Body of pancreas (tissue), 4 donors: ENCODE results near the gene PRR14. TPM values are rescaled to one million over a fixed set of nuclear protein-coding genes. Genes with fewer than 3 reads are reported as not detected.

ENCODE experiments used
- ATAC-seq: fragments of 150-250 bp; one replicate; pipeline ENCODE4 v1.9.1; 2016
- DNase-seq, 4 donors: peaks; one replicate each; pipeline ENCODE4 v3.0.0-alpha.2; 2019
- H3K27ac ChIP-seq, 4 donors: fragments of 200-600 bp; sonication (generic); 1 replicate in 3 of 4; 2 replicates in 1 of 4; pipeline versions ENCODE4 v1.5.1 to v1.6.1; 2016 to 2019; ENCODE audit warnings: mild to moderate bottlenecking in 1 of 4, mixed read lengths in 1 of 4, moderate library complexity in 1 of 4
- H3K27me3 ChIP-seq, 2 donors: fragments of 200-600 bp; sonication (generic); one replicate each; pipeline ENCODE4 v1.6.0; 2016; ENCODE audit warnings: mild to moderate bottlenecking in 1 of 2
- H3K36me3 ChIP-seq, 2 donors: fragments of 200-600 bp; sonication (generic); replicated peaks in 1 of 2; 2 replicates each; pipeline ENCODE4 v1.5.1; 2016; ENCODE audit warnings: low read depth in 2 of 2; ENCODE audit not compliant: insufficient read depth in 1 of 2
- H3K4me1 ChIP-seq: fragments of 200-600 bp; sonication (generic); one replicate; pipeline ENCODE4 v1.6.0; 2016
- H3K4me3 ChIP-seq, 2 donors: fragments of 200-600 bp; sonication (generic); 1 replicate in 1 of 2; 2 replicates in 1 of 2; pipeline ENCODE4 v1.5.1; 2016 to 2019
- H3K9me3 ChIP-seq, 3 donors: fragments of 200-600 bp; sonication (generic); 1 replicate in 2 of 3; 2 replicates in 1 of 3; pipeline ENCODE4 v1.5.1; 2016
- POLR2A ChIP-seq, 3 donors: fragments of 450-650 bp; IDR thresholded peaks; one replicate each; pipeline ENCODE4 v1.6.1; 2016; ENCODE audit warnings: antibody characterized with exemption in 3 of 3, mild to moderate bottlenecking in 2 of 3
- WGBS, 2 donors: methylation state at CpG; one replicate each; pipeline ENCODE4 v1.1.5; 2017; 5-methylcytosine and 5-hydroxymethylcytosine counted together
- intact Hi-C: fragments of 100-400 bp; cut with DNase I; formaldehyde crosslinking; loops from one replicate; pipeline ENCODE4 v1.15.1; 2023
- total RNA-seq, 2 donors: library from RNA; depleted of rRNA; stranded (reverse); fragments of >200 nt; gene quantifications; one replicate each; pipeline ENCODE4 v1.1.0, GENCODE V29; 2016
- TF ChIP-seq, protein P1 (sequence below), 7 experiments: fragments of 450-650 bp in 4 of 7; fragments of 200-600 bp in 3 of 7; sonication (generic) in 3 of 7; IDR thresholded peaks; one replicate each; pipeline ENCODE4 v1.5.1; 2016 to 2019; ENCODE audit warnings: antibody characterized with exemption in 7 of 7

PRR14 gene
- total RNA-seq, 2 donors from 2014 or later: 20.5 to 65.6 TPM

DNA sequence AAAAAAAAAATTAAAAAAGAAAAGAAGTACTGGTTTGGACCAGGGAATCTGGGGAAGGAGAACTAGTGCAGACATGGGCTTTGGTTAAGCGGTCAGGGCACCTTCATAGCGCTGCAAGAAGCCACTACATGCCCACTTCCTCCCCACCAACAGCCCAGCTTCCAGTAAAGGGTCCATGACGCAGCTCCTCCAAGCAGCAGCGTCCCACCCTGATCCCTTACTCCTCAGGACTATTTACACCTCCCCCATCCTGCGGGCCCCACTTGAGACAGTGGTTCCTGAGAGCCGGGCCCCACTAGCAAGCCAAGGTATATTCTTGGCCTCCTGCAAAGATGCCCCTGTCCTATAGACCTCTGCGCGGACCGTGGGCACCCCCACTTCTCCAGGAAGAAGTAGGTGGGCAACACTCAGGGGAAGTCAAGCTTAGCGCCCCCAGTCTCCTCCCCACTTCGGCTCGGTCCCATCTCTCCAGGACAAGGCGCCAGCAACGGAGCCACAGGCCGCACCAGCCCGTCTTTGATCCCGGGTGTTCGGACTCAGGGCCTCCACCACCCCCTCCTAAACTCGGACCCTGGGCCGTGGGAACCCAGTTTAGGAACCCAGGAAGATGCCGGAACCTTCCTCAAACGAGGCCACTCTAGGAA, 913 bp upstream of the PRR14 start:
- DNase-seq (no peak), ATAC-seq (no peak)
- Histone ChIP-seq H3K9me3 (no peaks in the 10 kb centered on the region), H3K4me3 (no peak overlapping the region), H3K27ac (peak overlapping the region; percentile 50 to 98 (median 97)), H3K36me3 (peaks cover 0 to 1% of the 10 kb centered on the region in 2 donors), H3K27me3 (no peaks in the 10 kb centered on the region), H3K4me1 (peaks cover 20% of the 10 kb centered on the region)
- intact Hi-C loops: no loop called here
- TF ChIP-seq POLR2A (IDR thresholded peaks at IDR 0.05): no peak
- TF ChIP-seq, protein P1, sequence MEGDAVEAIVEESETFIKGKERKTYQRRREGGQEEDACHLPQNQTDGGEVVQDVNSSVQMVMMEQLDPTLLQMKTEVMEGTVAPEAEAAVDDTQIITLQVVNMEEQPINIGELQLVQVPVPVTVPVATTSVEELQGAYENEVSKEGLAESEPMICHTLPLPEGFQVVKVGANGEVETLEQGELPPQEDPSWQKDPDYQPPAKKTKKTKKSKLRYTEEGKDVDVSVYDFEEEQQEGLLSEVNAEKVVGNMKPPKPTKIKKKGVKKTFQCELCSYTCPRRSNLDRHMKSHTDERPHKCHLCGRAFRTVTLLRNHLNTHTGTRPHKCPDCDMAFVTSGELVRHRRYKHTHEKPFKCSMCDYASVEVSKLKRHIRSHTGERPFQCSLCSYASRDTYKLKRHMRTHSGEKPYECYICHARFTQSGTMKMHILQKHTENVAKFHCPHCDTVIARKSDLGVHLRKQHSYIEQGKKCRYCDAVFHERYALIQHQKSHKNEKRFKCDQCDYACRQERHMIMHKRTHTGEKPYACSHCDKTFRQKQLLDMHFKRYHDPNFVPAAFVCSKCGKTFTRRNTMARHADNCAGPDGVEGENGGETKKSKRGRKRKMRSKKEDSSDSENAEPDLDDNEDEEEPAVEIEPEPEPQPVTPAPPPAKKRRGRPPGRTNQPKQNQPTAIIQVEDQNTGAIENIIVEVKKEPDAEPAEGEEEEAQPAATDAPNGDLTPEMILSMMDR (IDR thresholded peaks at IDR 0.05): no peak
- WGBS, 2 donors: 37 to 47% methylated on average over 20 to 22 of the region's 22 CpGs

DNA sequence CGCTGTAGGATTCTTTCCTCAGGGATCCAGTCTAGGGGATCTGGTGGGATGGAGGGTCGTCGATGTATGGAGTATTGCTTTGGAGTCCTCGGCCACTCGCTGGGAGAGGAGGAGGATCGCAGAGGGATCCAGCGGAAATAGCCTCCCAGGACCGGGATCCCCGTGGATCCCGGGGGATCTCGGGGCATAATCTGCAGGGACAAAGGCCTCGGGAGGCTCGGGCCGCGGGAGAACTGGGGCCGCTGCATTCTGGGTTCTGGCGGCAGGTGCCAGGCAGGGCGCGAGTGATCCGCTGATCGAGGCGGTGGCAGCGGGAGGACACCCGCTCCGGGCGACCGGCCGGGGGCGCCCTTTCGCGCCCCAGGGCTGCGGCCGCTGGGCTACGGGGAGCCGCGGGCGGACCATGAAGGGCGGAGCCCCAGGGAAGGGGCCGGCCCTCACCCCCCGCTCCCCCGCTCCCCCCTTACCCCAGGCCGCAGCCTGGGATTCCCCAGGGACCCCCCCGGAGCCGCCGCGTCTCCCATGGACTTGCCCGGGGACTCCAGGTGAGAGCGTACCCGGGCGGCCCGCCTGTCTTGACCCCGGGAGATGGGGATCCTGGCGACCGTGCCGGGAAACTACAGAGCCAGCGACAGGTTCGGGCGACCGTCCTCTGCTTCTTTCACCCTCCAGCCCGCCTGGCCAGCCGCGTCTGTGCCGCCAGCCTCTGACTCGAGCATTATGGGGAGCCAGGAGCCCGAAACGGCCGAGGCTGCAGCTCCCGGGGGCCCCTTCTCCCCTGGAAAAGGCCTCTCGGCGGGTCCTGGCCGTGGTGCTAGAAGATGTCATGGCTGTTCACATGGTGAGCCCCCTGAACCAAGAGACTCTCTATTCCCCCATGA, 604 bp downstream of the PRR14 start:
- Histone ChIP-seq H3K27ac (peak overlapping the region; percentile 92 to 98 (median 97)), H3K9me3 (no peaks in the 10 kb centered on the region), H3K4me1 (peaks cover 20% of the 10 kb centered on the region), H3K36me3 (peaks cover 0 to 8% of the 10 kb centered on the region in 2 donors), H3K4me3 (peak overlapping the region; percentile 45 to 87), H3K27me3 (no peaks in the 10 kb centered on the region)
- ATAC-seq: peak; percentile 64
- peak; percentile 6 to 60 (median 48) for TF ChIP-seq POLR2A (IDR thresholded peaks at IDR 0.05)
- TF ChIP-seq, protein P1 (IDR thresholded peaks at IDR 0.05): peak; percentile 58 to 80 (median 62)
- peak; percentile 69 to 76 (median 70) for DNase-seq
- intact Hi-C loops: no loop called here
- 0% methylated on average over 1 to 64 of the region's 71 CpGs for WGBS, 2 donors

DNA sequence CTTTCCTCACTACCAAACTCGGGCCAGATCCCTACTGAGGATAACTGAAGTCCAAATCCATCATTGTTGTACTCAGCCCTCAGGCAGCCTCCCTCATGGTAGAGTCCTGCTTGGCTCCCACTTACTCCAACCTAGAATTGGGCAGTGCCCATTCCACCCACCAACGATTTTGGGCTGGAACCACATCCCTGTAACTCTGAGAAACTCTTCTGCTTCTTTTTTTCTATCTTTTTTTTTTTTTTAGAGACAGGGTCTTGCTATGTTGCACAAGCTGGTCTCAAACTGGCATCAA, 1.2 kb downstream of the PRR14 start:
- intact Hi-C loops: no loop called here
- peak overlapping the region in 1 of 2 donors; percentile 45 for H3K4me3 ChIP-seq
- no peaks in the 10 kb centered on the region for H3K27me3 ChIP-seq
- ATAC-seq (no peak), DNase-seq (no peak)
- H3K27ac ChIP-seq: peak overlapping the region; percentile 92 to 98 (median 97)
- no peak for TF ChIP-seq POLR2A (IDR thresholded peaks at IDR 0.05)
- TF ChIP-seq, protein P1 (IDR thresholded peaks at IDR 0.05): no peak
- peaks cover 26% of the 10 kb centered on the region for H3K4me1 ChIP-seq
- no peaks in the 10 kb centered on the region for H3K9me3 ChIP-seq
- peaks cover 0 to 8% of the 10 kb centered on the region in 2 donors for H3K36me3 ChIP-seq
- WGBS, 2 donors: 11 to 12% methylated on average over 2 of the region's 2 CpGs

DNA sequence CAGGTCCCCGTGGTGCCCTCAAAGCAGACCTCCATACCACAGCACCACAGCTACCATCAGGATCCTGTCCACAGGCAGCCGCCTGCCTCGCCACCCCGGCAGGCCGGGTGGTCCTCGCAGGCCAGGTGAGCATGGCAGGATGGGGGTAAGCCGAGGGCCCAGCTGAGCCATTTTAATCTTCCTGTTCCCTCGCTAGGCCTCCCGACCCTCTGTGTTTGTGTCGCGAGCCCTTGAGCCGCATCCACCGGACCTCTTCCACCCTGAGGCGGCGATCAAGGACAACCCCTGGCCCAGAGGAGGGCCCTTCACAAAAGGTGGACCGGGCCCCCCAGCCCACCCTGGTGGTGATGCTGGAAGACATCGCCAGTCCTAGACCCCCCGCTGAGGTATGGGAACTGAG, 2.0 kb downstream of the PRR14 start:
- peaks cover 32% of the 10 kb centered on the region for H3K4me1 ChIP-seq
- no peak overlapping the region for H3K4me3 ChIP-seq
- no peaks in the 10 kb centered on the region for H3K27me3 ChIP-seq
- TF ChIP-seq, protein P1 (IDR thresholded peaks at IDR 0.05): no peak
- H3K27ac ChIP-seq: peak overlapping the region in 1 of 4 donors; percentile 98
- WGBS, 2 donors: 89 to 96% methylated on average over 12 to 18 of the region's 18 CpGs
- no peaks in the 10 kb centered on the region for H3K9me3 ChIP-seq
- intact Hi-C loops: no loop called here
- DNase-seq (no peak), ATAC-seq (no peak)
- H3K36me3 ChIP-seq: peaks cover 0 to 8% of the 10 kb centered on the region in 2 donors
